Measurements from ENCODE around the gene CD55. TPM values are rescaled to one million over a fixed set of nuclear protein-coding genes. Genes with fewer than 3 reads are reported as not detected.

CD55 gene
- total RNA-seq, 1 experiment from 2014 or later = 75.4 TPM

DNA sequence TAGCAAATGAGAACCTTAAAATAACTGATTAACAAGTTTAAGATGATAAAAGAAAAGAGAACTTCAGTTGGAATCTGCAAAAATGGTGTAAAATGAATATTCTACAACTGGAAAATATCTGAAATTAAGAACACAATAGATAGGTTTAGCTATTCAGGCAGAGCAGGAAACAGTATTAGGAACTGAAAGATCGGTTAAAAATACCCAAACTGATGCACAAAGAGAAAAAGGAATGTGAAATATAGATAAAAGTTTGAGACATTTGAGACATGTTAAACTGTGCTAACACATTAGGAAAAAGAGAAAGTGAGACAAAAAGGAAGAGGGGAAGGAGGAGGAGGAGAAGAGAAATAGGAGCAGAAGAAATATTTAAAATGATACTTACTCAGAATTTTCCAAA, 12.1 kb downstream of the CD55 start (continued):
- no peak for TF ChIP-seq ELF1 (IDR thresholded peaks at IDR 0.05; ENCODE audit: borderline replicate concordance, low read depth)
- TF ChIP-seq CBX3 (IDR thresholded peaks at IDR 0.05; ENCODE audit: low read depth) = no peak
- no peak for TF ChIP-seq FOSL1 (IDR thresholded peaks at IDR 0.05; ENCODE audit: low read depth)

DNA sequence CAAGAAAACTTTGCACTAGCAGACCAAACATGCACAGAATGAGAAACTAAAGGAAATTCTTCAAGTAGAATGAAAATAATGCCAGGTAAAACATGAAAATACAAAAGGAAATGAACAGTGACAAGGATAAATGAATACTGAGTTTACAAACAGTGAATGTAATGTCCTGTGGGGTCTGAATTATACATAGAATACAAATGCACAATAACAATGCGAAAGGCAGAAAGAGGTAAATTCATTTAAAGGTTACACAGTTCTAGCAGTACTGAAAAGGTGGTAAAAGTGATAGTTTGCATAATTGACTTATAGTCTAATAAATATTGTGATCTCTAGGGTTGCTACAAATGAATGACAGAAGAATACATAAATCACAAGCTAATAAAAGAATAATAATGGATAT, 12.9 kb downstream of the CD55 start:
- H3K4me2 ChIP-seq (ENCODE audit: low read length) = no peak overlapping the region
- no peak for DNase-seq (ENCODE audit: low read depth, low spot score)
- no peaks in the 10 kb centered on the region for H3K4me1 ChIP-seq (ENCODE audit: control insufficient read depth in 1 of 2, insufficient read depth in 2 of 2, low read length in 2 of 2)
- ChIA-PET CTCF (no interaction called here), RAD21 (ENCODE audit: low non-redundant PET in 1 of 2, low total read pairs in 2 of 2, uncharacterized antibody in 2 of 2, unreplicated experiment in 2 of 2) (no interaction called here), POLR2A (interaction anchor here (1.0 to 1.8 kb wide), 3 partner anchors 9 to 281 kb away, joined by 3 to 12 read pairs (median 3); partner anchors contain the start of genes CD55 and PFKFB2)
- no peak overlapping the region for H2AFZ ChIP-seq (ENCODE audit: low read depth, low read length, poor library complexity, severe bottlenecking)
- no peaks in the 10 kb centered on the region for H3K79me2 ChIP-seq (ENCODE audit: insufficient read depth, low read length)
- H3K9me2 ChIP-seq (ENCODE audit: insufficient read depth) = no peaks in the 10 kb centered on the region
- H3K27me3 ChIP-seq (ENCODE audit: insufficient read depth, low read length) = no peaks in the 10 kb centered on the region
- no peak overlapping the region for H3K4me3 ChIP-seq (replicated peaks in 1 of 2; ENCODE audit: low read depth in 1 of 2, low read length in 2 of 2)
- peaks cover 3 to 21% of the 10 kb centered on the region in 2 experiments; a peak in 2 of 4 replicates for H3K36me3 ChIP-seq (ENCODE audit: control insufficient read depth in 1 of 2, insufficient read depth in 2 of 2, low read length in 2 of 2)
- no peaks in the 10 kb centered on the region for H4K20me1 ChIP-seq (ENCODE audit: insufficient read depth)
- no peak for ATAC-seq
- H3K27ac ChIP-seq (ENCODE audit: low read depth, low read length) = no peak overlapping the region
- no TSS peak for BruUV-seq (replicated peaks)
- no peak overlapping the region for H3K9ac ChIP-seq (ENCODE audit: low read length)
- intact Hi-C loops (cut with micrococcal nuclease) = no loop called here
- no peaks in the 10 kb centered on the region for H3K9me3 ChIP-seq (ENCODE audit: control insufficient read depth in 1 of 2, insufficient read depth in 1 of 2, low read depth in 1 of 2, low read length in 2 of 2)
- no peak for TF ChIP-seq RAD21 (IDR thresholded peaks at IDR 0.05; ENCODE audit: low read depth)

DNA sequence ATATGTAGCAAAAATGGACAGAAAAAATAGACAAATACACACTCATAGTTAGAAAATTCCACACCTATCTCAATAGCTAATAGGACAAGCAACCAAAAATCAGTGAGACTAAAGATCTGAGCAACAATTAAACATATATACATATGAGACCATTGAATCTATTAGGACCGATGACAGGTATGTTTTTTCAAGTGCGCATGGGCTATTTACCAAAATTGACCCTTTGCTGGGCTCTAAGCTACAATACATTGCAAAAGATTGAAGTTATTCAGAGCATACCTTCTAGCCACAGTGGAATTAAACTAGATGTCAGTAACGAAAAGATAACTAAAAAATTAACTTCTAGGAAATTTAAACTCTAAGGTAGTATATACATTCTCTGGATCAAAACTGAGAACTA, 13.7 kb downstream of the CD55 start:
- ATAC-seq = no peak
- ChIA-PET POLR2A (interaction anchor here (1.0 to 1.8 kb wide), 3 partner anchors 10 to 282 kb away, joined by 3 to 12 read pairs (median 3); partner anchors contain the start of genes CD55 and PFKFB2), CTCF (no interaction called here), RAD21 (ENCODE audit: low non-redundant PET in 1 of 2, low total read pairs in 2 of 2, uncharacterized antibody in 2 of 2, unreplicated experiment in 2 of 2) (no interaction called here)
- Histone ChIP-seq H3K79me2 (ENCODE audit: insufficient read depth, low read length) (no peaks in the 10 kb centered on the region), H3K4me2 (ENCODE audit: low read length) (no peak overlapping the region), H3K9me3 (ENCODE audit: control insufficient read depth in 1 of 2, insufficient read depth in 1 of 2, low read depth in 1 of 2, low read length in 2 of 2) (no peaks in the 10 kb centered on the region), H3K4me3 (replicated peaks in 1 of 2; ENCODE audit: low read depth in 1 of 2, low read length in 2 of 2) (no peak overlapping the region), H4K20me1 (ENCODE audit: insufficient read depth) (no peaks in the 10 kb centered on the region), H3K36me3 (ENCODE audit: control insufficient read depth in 1 of 2, insufficient read depth in 2 of 2, low read length in 2 of 2) (peaks cover 3 to 21% of the 10 kb centered on the region in 2 experiments; a peak in 2 of 4 replicates), H2AFZ (ENCODE audit: low read depth, low read length, poor library complexity, severe bottlenecking) (no peak overlapping the region), H3K9ac (ENCODE audit: low read length) (no peak overlapping the region), H3K9me2 (ENCODE audit: insufficient read depth) (no peaks in the 10 kb centered on the region), H3K27ac (ENCODE audit: low read depth, low read length) (no peak overlapping the region), H3K27me3 (ENCODE audit: insufficient read depth, low read length) (no peaks in the 10 kb centered on the region), H3K4me1 (ENCODE audit: control insufficient read depth in 1 of 2, insufficient read depth in 2 of 2, low read length in 2 of 2) (no peaks in the 10 kb centered on the region)
- no peak for DNase-seq (ENCODE audit: low read depth, low spot score)
- intact Hi-C loops (cut with micrococcal nuclease) = no loop called here
- no TSS peak for BruUV-seq (replicated peaks)
- no peak for TF ChIP-seq SP1 (IDR thresholded peaks at IDR 0.05; ENCODE audit: low read depth)
- TF ChIP-seq EZH2 (IDR thresholded peaks at IDR 0.05) = no peak
- TF ChIP-seq, protein P1, sequence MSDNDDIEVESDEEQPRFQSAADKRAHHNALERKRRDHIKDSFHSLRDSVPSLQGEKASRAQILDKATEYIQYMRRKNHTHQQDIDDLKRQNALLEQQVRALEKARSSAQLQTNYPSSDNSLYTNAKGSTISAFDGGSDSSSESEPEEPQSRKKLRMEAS (IDR thresholded peaks at IDR 0.05) = no peak
- TF ChIP-seq POLR2A (IDR thresholded peaks at IDR 0.05; ENCODE audit: borderline replicate concordance, extremely low read depth, insufficient read depth, insufficient read length) = no peak
- TF ChIP-seq, protein P2, sequence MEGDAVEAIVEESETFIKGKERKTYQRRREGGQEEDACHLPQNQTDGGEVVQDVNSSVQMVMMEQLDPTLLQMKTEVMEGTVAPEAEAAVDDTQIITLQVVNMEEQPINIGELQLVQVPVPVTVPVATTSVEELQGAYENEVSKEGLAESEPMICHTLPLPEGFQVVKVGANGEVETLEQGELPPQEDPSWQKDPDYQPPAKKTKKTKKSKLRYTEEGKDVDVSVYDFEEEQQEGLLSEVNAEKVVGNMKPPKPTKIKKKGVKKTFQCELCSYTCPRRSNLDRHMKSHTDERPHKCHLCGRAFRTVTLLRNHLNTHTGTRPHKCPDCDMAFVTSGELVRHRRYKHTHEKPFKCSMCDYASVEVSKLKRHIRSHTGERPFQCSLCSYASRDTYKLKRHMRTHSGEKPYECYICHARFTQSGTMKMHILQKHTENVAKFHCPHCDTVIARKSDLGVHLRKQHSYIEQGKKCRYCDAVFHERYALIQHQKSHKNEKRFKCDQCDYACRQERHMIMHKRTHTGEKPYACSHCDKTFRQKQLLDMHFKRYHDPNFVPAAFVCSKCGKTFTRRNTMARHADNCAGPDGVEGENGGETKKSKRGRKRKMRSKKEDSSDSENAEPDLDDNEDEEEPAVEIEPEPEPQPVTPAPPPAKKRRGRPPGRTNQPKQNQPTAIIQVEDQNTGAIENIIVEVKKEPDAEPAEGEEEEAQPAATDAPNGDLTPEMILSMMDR (IDR thresholded peaks at IDR 0.05 in 2 of 3, conservative IDR thresholded peaks at IDR 0.05 in 1 of 3; ENCODE audit: borderline replicate concordance in 1 of 3, insufficient read depth in 1 of 3, low read depth in 2 of 3, low read length in 2 of 3) = no peak
- TF ChIP-seq SRF (IDR thresholded peaks at IDR 0.05; ENCODE audit: low read depth) = no peak
- no peak for TF ChIP-seq ZNF274 (IDR thresholded peaks at IDR 0.05; ENCODE audit: low read depth, low read length)
- TF ChIP-seq JUND (IDR thresholded peaks at IDR 0.05) = no peak
- TF ChIP-seq, protein P3, sequence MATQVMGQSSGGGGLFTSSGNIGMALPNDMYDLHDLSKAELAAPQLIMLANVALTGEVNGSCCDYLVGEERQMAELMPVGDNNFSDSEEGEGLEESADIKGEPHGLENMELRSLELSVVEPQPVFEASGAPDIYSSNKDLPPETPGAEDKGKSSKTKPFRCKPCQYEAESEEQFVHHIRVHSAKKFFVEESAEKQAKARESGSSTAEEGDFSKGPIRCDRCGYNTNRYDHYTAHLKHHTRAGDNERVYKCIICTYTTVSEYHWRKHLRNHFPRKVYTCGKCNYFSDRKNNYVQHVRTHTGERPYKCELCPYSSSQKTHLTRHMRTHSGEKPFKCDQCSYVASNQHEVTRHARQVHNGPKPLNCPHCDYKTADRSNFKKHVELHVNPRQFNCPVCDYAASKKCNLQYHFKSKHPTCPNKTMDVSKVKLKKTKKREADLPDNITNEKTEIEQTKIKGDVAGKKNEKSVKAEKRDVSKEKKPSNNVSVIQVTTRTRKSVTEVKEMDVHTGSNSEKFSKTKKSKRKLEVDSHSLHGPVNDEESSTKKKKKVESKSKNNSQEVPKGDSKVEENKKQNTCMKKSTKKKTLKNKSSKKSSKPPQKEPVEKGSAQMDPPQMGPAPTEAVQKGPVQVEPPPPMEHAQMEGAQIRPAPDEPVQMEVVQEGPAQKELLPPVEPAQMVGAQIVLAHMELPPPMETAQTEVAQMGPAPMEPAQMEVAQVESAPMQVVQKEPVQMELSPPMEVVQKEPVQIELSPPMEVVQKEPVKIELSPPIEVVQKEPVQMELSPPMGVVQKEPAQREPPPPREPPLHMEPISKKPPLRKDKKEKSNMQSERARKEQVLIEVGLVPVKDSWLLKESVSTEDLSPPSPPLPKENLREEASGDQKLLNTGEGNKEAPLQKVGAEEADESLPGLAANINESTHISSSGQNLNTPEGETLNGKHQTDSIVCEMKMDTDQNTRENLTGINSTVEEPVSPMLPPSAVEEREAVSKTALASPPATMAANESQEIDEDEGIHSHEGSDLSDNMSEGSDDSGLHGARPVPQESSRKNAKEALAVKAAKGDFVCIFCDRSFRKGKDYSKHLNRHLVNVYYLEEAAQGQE (IDR thresholded peaks at IDR 0.05; ENCODE audit: low read depth) = no peak
- no peak for TF ChIP-seq RAD21 (IDR thresholded peaks at IDR 0.05; ENCODE audit: low read depth)
